Adrenal gland (tissue), 5 donors: ENCODE results near the gene BLID.

ENCODE experiments used
- POLR2A ChIP-seq, 2 donors: fragments of 450-650 bp; IDR thresholded peaks; one replicate each; pipeline ENCODE4 v1.6.1; 2017; ENCODE audit warnings: antibody characterized with exemption in 2 of 2, mild to moderate bottlenecking in 2 of 2, moderate library complexity in 1 of 2
- TF ChIP-seq, protein P1 (sequence below), 6 experiments: fragments of 450-650 bp in 4 of 6; fragments of 200-600 bp in 2 of 6; sonication (generic) in 1 of 6; IDR thresholded peaks; 1 replicate in 5 of 6; 2 replicates in 1 of 6; pipeline versions ENCODE4 v1.5.1 to v1.8.0; 2016 to 2021; ENCODE audit warnings: antibody characterized with exemption in 6 of 6, mild to moderate bottlenecking in 2 of 6, moderate library complexity in 1 of 6
- donor health status: DM: no; HTN: no; CAD: no.

DNA sequence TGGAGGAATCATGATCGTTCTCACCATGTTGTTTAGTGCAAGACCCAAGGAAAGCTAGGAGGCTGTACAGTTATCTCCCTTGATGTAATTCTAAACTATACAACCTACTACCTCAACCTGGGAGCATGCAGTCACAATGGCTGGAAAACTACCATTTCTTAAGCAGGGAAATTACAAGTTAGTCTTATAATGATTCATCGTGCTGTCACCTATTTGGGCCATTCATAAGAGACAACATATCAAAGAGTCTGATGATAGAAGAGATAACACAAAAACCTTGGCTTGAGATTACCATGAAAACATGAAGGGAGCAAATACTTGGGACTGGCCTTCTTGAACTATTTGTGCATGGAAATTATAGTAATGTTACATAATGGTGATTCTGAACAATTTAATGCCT is 30.5 kb upstream of the BLID start:
- TF ChIP-seq, protein P1, sequence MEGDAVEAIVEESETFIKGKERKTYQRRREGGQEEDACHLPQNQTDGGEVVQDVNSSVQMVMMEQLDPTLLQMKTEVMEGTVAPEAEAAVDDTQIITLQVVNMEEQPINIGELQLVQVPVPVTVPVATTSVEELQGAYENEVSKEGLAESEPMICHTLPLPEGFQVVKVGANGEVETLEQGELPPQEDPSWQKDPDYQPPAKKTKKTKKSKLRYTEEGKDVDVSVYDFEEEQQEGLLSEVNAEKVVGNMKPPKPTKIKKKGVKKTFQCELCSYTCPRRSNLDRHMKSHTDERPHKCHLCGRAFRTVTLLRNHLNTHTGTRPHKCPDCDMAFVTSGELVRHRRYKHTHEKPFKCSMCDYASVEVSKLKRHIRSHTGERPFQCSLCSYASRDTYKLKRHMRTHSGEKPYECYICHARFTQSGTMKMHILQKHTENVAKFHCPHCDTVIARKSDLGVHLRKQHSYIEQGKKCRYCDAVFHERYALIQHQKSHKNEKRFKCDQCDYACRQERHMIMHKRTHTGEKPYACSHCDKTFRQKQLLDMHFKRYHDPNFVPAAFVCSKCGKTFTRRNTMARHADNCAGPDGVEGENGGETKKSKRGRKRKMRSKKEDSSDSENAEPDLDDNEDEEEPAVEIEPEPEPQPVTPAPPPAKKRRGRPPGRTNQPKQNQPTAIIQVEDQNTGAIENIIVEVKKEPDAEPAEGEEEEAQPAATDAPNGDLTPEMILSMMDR (IDR thresholded peaks at IDR 0.05): no peak
- TF ChIP-seq POLR2A (IDR thresholded peaks at IDR 0.05): no peak
